Measurements from ENCODE around the gene SPRYD7. TPM values are rescaled to one million over a fixed set of nuclear protein-coding genes. Genes with fewer than 3 reads are reported as not detected.
"Not testable (repeated sequence)": the region's sequence is repeated elsewhere in the genome, so short reads cannot be mapped to it uniquely, and the experiment has no call there.

Gene SPRYD7
- total and polyA plus RNA-seq, 12 donors, result 10.0 to 14.4 (median 12.5) TPM

- DNase-seq, result no peak
- no peak overlapping the region for H3K27ac ChIP-seq
- TF ChIP-seq CTCF (IDR thresholded peaks at IDR 0.05), result no peak
- H3K4me3 ChIP-seq, result no peak overlapping the region
- peaks cover 0 to 6% (median 0%) of the 10 kb centered on the region in 9 donors for H3K4me1 ChIP-seq
- no peaks in the 10 kb centered on the region for H3K9me3 ChIP-seq
- WGBS, 2 donors, result 94 to 96% methylated on average over 1 of the region's 1 CpG
- intact Hi-C loops (cut with DNase I), result no loop called here
- H3K27me3 ChIP-seq, result no peaks in the 10 kb centered on the region
- H3K36me3 ChIP-seq, result no peaks in the 10 kb centered on the region
- no peak for ATAC-seq
Observed at GRCh38 chr13:49953560-49953959, 17.4 kb upstream of the SPRYD7 start.

GRCh38 chr13:49951754-49952535 is 15.8 kb upstream of the SPRYD7 start:
- no peak for DNase-seq
- 82 to 84% methylated on average over 7 of the region's 7 CpGs for WGBS, 2 donors
- H3K9me3 ChIP-seq, result no peaks in the 10 kb centered on the region
- H3K27ac ChIP-seq, result no peak overlapping the region
- ATAC-seq, result no peak
- peaks cover 0 to 6% (median 0%) of the 10 kb centered on the region in 9 donors for H3K4me1 ChIP-seq
- no peaks in the 10 kb centered on the region for H3K27me3 ChIP-seq
- H3K4me3 ChIP-seq, result no peak overlapping the region
- H3K36me3 ChIP-seq, result no peaks in the 10 kb centered on the region
- TF ChIP-seq CTCF (IDR thresholded peaks at IDR 0.05), result no peak
- intact Hi-C loops (cut with DNase I), result no loop called here

GRCh38 chr13:49948777-49949270 is 12.7 kb upstream of the SPRYD7 start:
- H3K4me3 ChIP-seq; DNase-seq; ATAC-seq; H3K4me1 ChIP-seq; H3K27ac ChIP-seq; H3K9me3 ChIP-seq; H3K27me3 ChIP-seq; H3K36me3 ChIP-seq; intact Hi-C loops (cut with DNase I): not testable (repeated sequence)
- WGBS, 2 donors, result 95 to 97% methylated on average over 6 of the region's 6 CpGs

DNA sequence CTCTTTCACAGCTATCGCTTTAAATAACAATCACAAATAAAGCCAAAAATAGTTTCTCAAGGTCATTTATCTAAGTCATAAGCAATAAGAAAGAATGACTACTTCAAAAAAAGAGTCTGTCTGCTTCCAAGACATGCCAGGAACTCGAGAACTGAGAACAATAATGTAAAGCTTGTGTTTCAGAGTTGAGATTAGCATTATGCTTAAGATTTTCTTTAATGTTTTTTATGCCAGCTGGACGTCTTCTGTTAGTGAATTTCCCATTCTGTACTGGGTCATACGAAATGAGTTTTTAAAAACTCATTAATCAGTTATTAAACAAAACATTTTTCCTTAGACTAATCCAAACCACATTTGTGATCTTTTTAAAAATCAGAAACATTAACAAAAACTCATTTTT is 3.2 kb upstream of the SPRYD7 start:
- TF ChIP-seq CTCF (IDR thresholded peaks at IDR 0.05), result no peak
- DNase-seq (no peak), ATAC-seq (no peak)
- peaks cover 2 to 41% (median 28%) of the 10 kb centered on the region in 9 donors for H3K4me1 ChIP-seq
- H3K9me3 ChIP-seq, result no peaks in the 10 kb centered on the region
- no peaks in the 10 kb centered on the region for H3K36me3 ChIP-seq
- no peak overlapping the region for H3K4me3 ChIP-seq
- no peaks in the 10 kb centered on the region for H3K27me3 ChIP-seq
- H3K27ac ChIP-seq, result peak overlapping the region in 6 of 10 donors; percentile 14 to 60 (median 38)
- intact Hi-C loops (cut with DNase I), result loop anchor here in 3 of 10 donors (5.0 to 10.0 kb wide), 3 partner anchors 55 to 245 kb away; partner anchors contain the start of genes TRIM13 (in 2 of the 3) and EBPL (in 1 of the 3)
- 26 to 41% methylated on average over 4 of the region's 4 CpGs for WGBS, 2 donors

DNA sequence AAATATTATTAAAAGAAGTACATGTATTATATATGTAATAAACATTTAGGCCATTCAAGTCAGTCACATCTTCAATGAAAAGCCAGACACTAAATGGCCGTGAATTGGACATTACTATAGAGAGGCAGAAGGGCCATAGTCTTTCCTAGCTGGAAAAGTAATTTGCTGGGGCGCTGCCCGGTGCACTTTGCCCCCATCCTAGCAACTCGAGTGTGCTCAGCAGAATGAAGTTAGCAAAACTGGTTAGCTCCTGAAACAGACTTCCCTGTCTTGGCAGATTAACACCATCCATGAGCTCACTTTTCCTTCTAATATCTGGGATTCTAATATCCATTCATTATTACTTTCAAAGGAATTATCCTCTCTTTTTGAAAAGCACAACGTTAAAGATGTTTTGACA is 2.8 kb upstream of the SPRYD7 start:
- intact Hi-C loops (cut with DNase I), result loop anchor here in 3 of 10 donors (5.0 to 10.0 kb wide), 3 partner anchors 56 to 244 kb away; partner anchors contain the start of genes TRIM13 (in 2 of the 3) and EBPL (in 1 of the 3)
- Histone ChIP-seq H3K27me3 (no peaks in the 10 kb centered on the region), H3K4me3 (no peak overlapping the region), H3K27ac (peak overlapping the region in 6 of 10 donors; percentile 14 to 60 (median 38)), H3K36me3 (no peaks in the 10 kb centered on the region), H3K4me1 (peaks cover 2 to 45% (median 31%) of the 10 kb centered on the region in 9 donors), H3K9me3 (no peaks in the 10 kb centered on the region)
- whole genome bisulfite sequencing, 2 donors, result 43 to 48% methylated on average over 5 of the region's 5 CpGs
- TF ChIP-seq CTCF (IDR thresholded peaks at IDR 0.05), result no peak
- no peak for DNase-seq
- ATAC-seq, result no peak

All from heart right ventricle (tissue), 16 donors.